Stimulated activated naive CD4-positive, alpha-beta T cell treated with Interleukin-2 at 50 U/mL for 16 hours (primary cell): Measurements from ENCODE around the gene CCDC71.

Source experiments
- DNase-seq: peaks from one replicate; lab custom pipeline; 2025; lab: John Stamatoyannopoulos, UW

The CCDC71 gene

DNA sequence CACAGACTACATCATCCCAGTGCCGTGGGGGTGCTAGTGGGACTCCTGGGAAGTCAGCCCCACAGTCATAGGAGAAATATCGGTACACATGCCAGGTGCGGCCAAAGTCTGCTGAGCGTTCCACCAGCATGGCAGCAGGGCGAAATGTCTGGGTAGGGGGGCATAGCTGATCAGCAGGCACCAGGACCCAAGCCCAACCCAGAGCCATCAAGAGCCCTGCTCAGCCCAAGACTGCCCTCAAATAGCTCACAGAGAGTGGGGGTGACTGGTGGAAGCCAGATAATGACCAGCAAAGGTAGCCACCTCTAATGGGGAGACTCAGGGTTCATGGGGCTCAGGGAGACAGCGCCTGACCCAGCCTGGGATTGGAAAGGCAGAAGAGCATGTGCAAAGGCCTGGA, 34.6 kb downstream of the CCDC71 start:
- no peak for DNase-seq

- no peak for DNase-seq
These were observed 35.1 kb downstream of the CCDC71 start for GRCh38 chr3:49131040-49131439.

GRCh38 chr3:49124991-49125670, 41.0 kb downstream of the CCDC71 start:
- DNase-seq = no peak

DNA sequence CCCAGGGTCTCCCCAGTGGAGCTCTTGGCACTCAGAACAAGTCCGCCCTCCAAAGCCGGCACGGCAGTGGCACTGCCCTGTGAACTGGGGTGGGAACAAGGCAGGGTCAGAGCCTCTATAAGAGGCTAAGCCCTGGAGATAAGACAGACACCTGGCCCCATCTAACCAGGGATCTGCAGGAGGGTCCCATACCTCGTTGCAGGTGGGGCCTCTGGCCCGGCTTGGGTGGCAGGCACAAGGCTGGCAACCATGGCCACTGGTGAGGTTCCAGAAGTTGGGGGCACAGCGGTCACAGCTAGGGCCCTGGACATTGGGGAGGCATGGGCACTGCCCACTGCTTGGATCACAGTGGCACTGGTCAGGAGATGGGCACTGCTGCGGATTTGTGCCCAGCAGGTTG, 41.9 kb downstream of the CCDC71 start:
- no peak for DNase-seq

- DNase-seq = no peak
These were observed 42.4 kb downstream of the CCDC71 start for GRCh38 chr3:49123687-49124086.

- DNase-seq = no peak
These were observed 43.1 kb downstream of the CCDC71 start for GRCh38 chr3:49122886-49123545.

DNA sequence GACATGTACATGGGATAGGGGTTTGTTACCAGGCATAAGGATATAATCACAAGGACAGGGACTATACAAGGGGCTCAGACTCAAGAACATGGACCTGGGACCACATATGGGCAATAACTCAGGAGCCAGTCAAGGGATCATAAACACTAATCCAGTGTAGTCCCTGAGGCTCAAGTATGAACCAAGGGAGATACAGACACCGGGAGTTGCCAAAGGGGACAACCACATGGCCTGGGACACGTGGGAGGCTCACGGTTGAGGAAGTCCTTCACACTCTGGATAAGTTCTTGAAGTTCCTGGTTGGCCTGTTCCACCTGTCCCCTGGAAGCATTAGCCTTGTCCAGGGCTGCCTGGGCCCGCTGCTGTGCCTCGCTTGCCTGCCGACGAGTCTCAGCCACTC, 43.7 kb downstream of the CCDC71 start:
- no peak for DNase-seq

- DNase-seq = no peak
These were observed 44.1 kb downstream of the CCDC71 start for GRCh38 chr3:49122022-49122421.

GRCh38 chr3:49121132-49121736, 44.9 kb downstream of the CCDC71 start:
- no peak for DNase-seq

DNA sequence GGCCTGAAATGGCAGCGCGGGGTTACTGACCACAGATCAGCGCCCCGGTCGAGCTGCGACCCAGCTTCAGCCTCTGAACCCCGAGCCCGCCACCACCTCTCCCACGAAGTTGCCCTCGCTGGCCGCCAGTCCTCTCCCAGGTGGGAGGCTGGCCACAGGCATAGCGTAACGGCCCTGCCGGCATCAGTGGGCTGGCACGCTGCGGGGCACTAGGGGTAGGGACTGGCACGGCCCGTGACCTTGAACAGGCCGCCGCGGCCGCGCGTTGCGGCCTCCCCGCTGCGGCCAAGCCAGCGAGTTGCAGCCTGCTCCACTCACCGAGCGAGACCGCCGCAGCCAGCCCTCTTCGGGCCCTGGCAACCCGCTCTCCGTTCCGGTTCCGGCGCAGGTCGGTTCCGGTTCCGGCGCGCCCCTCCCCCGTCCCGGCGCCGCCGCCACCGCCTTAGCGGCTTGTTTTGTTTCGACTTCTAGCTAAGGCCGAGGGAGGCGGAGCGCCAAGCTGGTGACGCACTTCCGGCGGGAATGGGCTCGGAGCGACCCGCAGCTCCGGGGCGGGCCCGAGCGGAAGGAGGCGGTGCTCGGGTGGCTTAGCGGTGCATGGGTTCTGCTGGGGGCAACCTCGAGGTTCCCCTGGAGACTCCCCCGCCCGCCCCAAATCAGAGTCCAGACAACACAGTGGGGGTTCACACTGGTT, 45.5 kb downstream of the CCDC71 start, which contains the start of gene USP19:
USP19 (minus strand) TSS at position 386 of the 694 bp plus-strand sequence. CDS start 1,678 bp downstream, outside the sequence.
- DNase-seq = peak; percentile 92

GRCh38 chr3:49120096-49120437, 46.1 kb downstream of the CCDC71 start:
- peak; percentile 30 for DNase-seq

DNA sequence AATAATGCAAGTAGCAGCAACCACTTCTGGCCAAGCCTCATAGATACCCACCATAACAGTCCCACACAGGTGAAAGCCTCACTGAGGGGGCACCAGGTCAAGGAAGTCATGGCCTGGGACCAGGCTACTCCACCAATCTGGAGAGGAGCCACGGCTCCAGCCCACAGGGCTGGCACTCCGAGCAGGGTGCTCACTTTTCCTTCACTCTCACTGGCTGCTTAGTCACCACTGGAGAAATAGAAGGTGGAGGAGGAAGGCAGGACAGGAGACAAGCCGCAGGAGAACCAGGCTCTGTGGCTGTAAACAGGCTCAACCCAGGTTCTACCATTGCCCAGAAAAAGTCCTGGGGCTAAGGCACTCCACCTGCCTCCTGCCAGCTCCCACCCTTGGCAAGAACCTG, 46.7 kb downstream of the CCDC71 start:
- no peak for DNase-seq

GRCh38 chr3:49119036-49119435, 47.1 kb downstream of the CCDC71 start:
- DNase-seq = no peak
